SIG-M5 treated with dmso at 0.1 percent for 504 hours (cell line): ENCODE data around the gene CDH23.
"Not testable (repeated sequence)": the region's sequence is repeated elsewhere in the genome, so short reads cannot be mapped to it uniquely, and the experiment has no call there.

Source experiments
- DNase-seq: peaks from one replicate; lab custom pipeline; 2025; ENCODE audit not compliant: unreplicated experiment; lab: John Stamatoyannopoulos, UW

Gene CDH23

GRCh38 chr10:71396711-71397295, at the start of gene CDH23:
Gene CDH23, plus strand, starts transcription at chr10:71396920. Its CDS starts 42,912 bp downstream, at chr10:71439832.
- DNase-seq = no peak

- no peak for DNase-seq
These were observed 48.9 kb upstream of the CDH23 start for GRCh38 chr10:71347587-71348395.

GRCh38 chr10:71348850-71349249, 47.9 kb upstream of the CDH23 start:
- no peak for DNase-seq

GRCh38 chr10:71349406-71349805, 47.3 kb upstream of the CDH23 start:
- no peak for DNase-seq

GRCh38 chr10:71351087-71351486, 45.6 kb upstream of the CDH23 start:
- DNase-seq = no peak

GRCh38 chr10:71351628-71352319, 44.9 kb upstream of the CDH23 start:
- no peak for DNase-seq

GRCh38 chr10:71353639-71354038, 43.1 kb upstream of the CDH23 start:
- no peak for DNase-seq

- no peak for DNase-seq
These were observed 41.9 kb upstream of the CDH23 start for GRCh38 chr10:71354776-71355175.

GRCh38 chr10:71355886-71356285, 40.8 kb upstream of the CDH23 start:
- no peak for DNase-seq

- no peak for DNase-seq
These were observed 38.9 kb upstream of the CDH23 start for GRCh38 chr10:71357792-71358265.

GRCh38 chr10:71358277-71358676, 38.4 kb upstream of the CDH23 start:
- no peak for DNase-seq

GRCh38 chr10:71358906-71359305, 37.8 kb upstream of the CDH23 start:
- not testable (repeated sequence) for DNase-seq

- DNase-seq = peak; percentile 76
These were observed 37.2 kb upstream of the CDH23 start for GRCh38 chr10:71359364-71360046.

- no peak for DNase-seq
These were observed 36.0 kb upstream of the CDH23 start for GRCh38 chr10:71360735-71361134.

GRCh38 chr10:71361581-71361980, 35.1 kb upstream of the CDH23 start:
- no peak for DNase-seq

GRCh38 chr10:71362141-71362540, 34.6 kb upstream of the CDH23 start:
- DNase-seq = no peak

GRCh38 chr10:71363936-71364335, 32.8 kb upstream of the CDH23 start:
- DNase-seq = no peak

- no peak for DNase-seq
These were observed 31.4 kb upstream of the CDH23 start for GRCh38 chr10:71365366-71365765.

- DNase-seq = no peak
These were observed 30.0 kb upstream of the CDH23 start for GRCh38 chr10:71366690-71367089.

- peak; percentile 67 for DNase-seq
These were observed 29.4 kb upstream of the CDH23 start for GRCh38 chr10:71367271-71367670.

GRCh38 chr10:71368176-71368575, 28.5 kb upstream of the CDH23 start:
- no peak for DNase-seq
